HepG2 (cell line): ENCODE measurements around the gene NAV2. TPM values are rescaled to one million over a fixed set of nuclear protein-coding genes. Genes with fewer than 3 reads are reported as not detected.

ENCODE experiments used
- ATF7 ChIP-seq, 2 experiments: fragments of 450-650 bp in 1 of 2; sonication (generic) in 1 of 2; formaldehyde crosslinking in 1 of 2; IDR thresholded peaks; 2 replicates each; pipeline versions ENCODE4 v1.4.0 to v1.6.1; 2016 to 2020; ENCODE audit warnings: antibody characterized with exemption in 1 of 2, mild to moderate bottlenecking in 1 of 2, missing genetic modification reagents in 1 of 2
- CERS6 ChIP-seq: sonication (generic); formaldehyde crosslinking; IDR thresholded peaks from 2 replicates; pipeline ENCODE4 v1.5.0; 2020; ENCODE audit warnings: missing genetic modification reagents
- CREB1 ChIP-seq, 2 experiments: fragments of 450-650 bp in 1 of 2; IDR thresholded peaks; 2 replicates each; pipeline ENCODE4 v1.6.1; 2016 to 2017; ENCODE audit warnings: control low read depth in 1 of 2, mild to moderate bottlenecking in 1 of 2, missing compliant biosample characterization in 1 of 2, missing genetic modification characterization in 1 of 2
- CTCF ChIP-seq: sonication (generic); formaldehyde crosslinking; IDR thresholded peaks from 2 replicates; pipeline ENCODE4 v1.5.0; 2020; ENCODE audit warnings: mild to moderate bottlenecking, missing genetic modification reagents, moderate library complexity
- DNMT3B ChIP-seq: conservative IDR thresholded peaks from 2 replicates; pipeline ENCODE4 v1.6.1; 2016; ENCODE audit warnings: missing biosample characterization, control low read depth
- ELF3 ChIP-seq: IDR thresholded peaks from 2 replicates; pipeline ENCODE4 v1.6.1; 2016; ENCODE audit warnings: missing genetic modification reagents, missing compliant biosample characterization
- FOXO4 ChIP-seq: sonication (generic); formaldehyde crosslinking; conservative IDR thresholded peaks from 2 replicates; pipeline ENCODE4 v1.8.1; 2023; ENCODE audit warnings: missing genetic modification reagents
- GATAD1 ChIP-seq: IDR thresholded peaks from 2 replicates; pipeline ENCODE4 v1.6.1; 2016; ENCODE audit warnings: missing genetic modification reagents, missing compliant biosample characterization
- MAX ChIP-seq: IDR thresholded peaks from 2 replicates; pipeline ENCODE4 v1.6.1; 2012; ENCODE audit warnings: inconsistent platforms
- MAZ ChIP-seq, 2 experiments: sonication (generic) in 1 of 2; formaldehyde crosslinking in 1 of 2; IDR thresholded peaks; 2 replicates each; pipeline versions ENCODE4 v1.5.0 to v1.6.1; 2012 to 2020; ENCODE audit warnings: low read depth in 2 of 2, mild to moderate bottlenecking in 2 of 2, borderline replicate concordance in 1 of 2, improper control_type of control experiment in 1 of 2, low read length in 1 of 2, missing genetic modification reagents in 1 of 2, moderate library complexity in 1 of 2
- MIER3 ChIP-seq: IDR thresholded peaks from 2 replicates; pipeline ENCODE4 v1.6.1; 2016; ENCODE audit warnings: missing compliant biosample characterization, borderline replicate concordance
- POLR2AphosphoS5 ChIP-seq: IDR thresholded peaks from 2 replicates; pipeline ENCODE4 v1.6.1; 2012; ENCODE audit warnings: low read depth, low read length
- RAD21 ChIP-seq: fragments of 450-650 bp; formaldehyde crosslinking; IDR thresholded peaks from 2 replicates; pipeline ENCODE4 v1.5.0; 2020; ENCODE audit warnings: mild to moderate bottlenecking
- SIX1 ChIP-seq: sonication (generic); formaldehyde crosslinking; IDR thresholded peaks from 2 replicates; pipeline ENCODE4 v1.4.0; 2020; ENCODE audit warnings: missing genetic modification reagents, borderline replicate concordance
- THAP11 ChIP-seq: IDR thresholded peaks from 2 replicates; pipeline ENCODE4 v1.6.1; 2016; ENCODE audit warnings: missing biosample characterization, missing genetic modification reagents
- XRCC5 ChIP-seq: fragments of 200-400 bp; formaldehyde crosslinking; optimal IDR thresholded peaks from 2 replicates; pipeline ENCODE3; 2017; ENCODE audit warnings: mild to moderate bottlenecking, low read length
- ZMYM4 ChIP-seq: sonication (generic); formaldehyde crosslinking; IDR thresholded peaks from 2 replicates; pipeline ENCODE4 v1.8.1; 2023; ENCODE audit warnings: mild to moderate bottlenecking, missing genetic modification reagents
- ZNF121 ChIP-seq: sonication (generic); formaldehyde crosslinking; IDR thresholded peaks from 2 replicates; pipeline ENCODE4 v1.5.0; 2020; ENCODE audit warnings: mild to moderate bottlenecking, missing genetic modification reagents
- ZNF276 ChIP-seq: sonication (generic); formaldehyde crosslinking; IDR thresholded peaks from 2 replicates; pipeline ENCODE4 v1.4.0; 2020; ENCODE audit warnings: mild to moderate bottlenecking, low read depth, missing genetic modification reagents
- ZNF496 ChIP-seq: sonication (generic); formaldehyde crosslinking; IDR thresholded peaks from 2 replicates; pipeline ENCODE4 v1.8.1; 2023; ENCODE audit warnings: mild to moderate bottlenecking, moderate library complexity, missing genetic modification reagents; ENCODE audit not compliant: insufficient replicate concordance
- ZNF550 ChIP-seq: sonication (generic); formaldehyde crosslinking; IDR thresholded peaks from 2 replicates; pipeline ENCODE4 v1.4.0; 2020; ENCODE audit warnings: mild to moderate bottlenecking, missing genetic modification reagents, borderline replicate concordance
- ZNF878 ChIP-seq: sonication (generic); formaldehyde crosslinking; IDR thresholded peaks from 2 replicates; pipeline ENCODE4 v1.8.1; 2023; ENCODE audit warnings: mild to moderate bottlenecking, missing genetic modification reagents, moderate library complexity
- ZSCAN20 ChIP-seq: sonication (generic); formaldehyde crosslinking; IDR thresholded peaks from 2 replicates; pipeline ENCODE4 v1.4.0; 2020; ENCODE audit warnings: missing genetic modification reagents, mild to moderate bottlenecking, borderline replicate concordance
- polyA plus RNA-seq, 8 experiments: library from polyadenylated mRNA; depleted of rRNA in 3 of 8; stranded (reverse) in 7 of 8; unstranded in 1 of 8; fragments of >200 nt; fragmentation: Illumina TruSeq in 4 of 8; extraction: Trizol in 4 of 8; gene quantifications; 2 replicates each; pipeline versions ENCODE4 v1.2.1 to v1.2.3, GENCODE V29; 2011 to 2016; ENCODE audit warnings: low read depth in 4 of 8, missing spikeins in 1 of 8, mixed read lengths in 1 of 8; ENCODE audit not compliant: insufficient read depth in 1 of 8
- total RNA-seq, 5 experiments: library from RNA; depleted of rRNA; stranded (reverse); fragments of >200 nt; fragmentation: Illumina TruSeq; extraction: Trizol; gene quantifications; 2 replicates each; pipeline ENCODE4 v1.2.3, GENCODE V29; 2016; ENCODE audit warnings: low read depth in 1 of 5

NAV2 gene
- total and polyA plus RNA-seq, 2 of the 13 experiments (the other 11 are each of a cell fraction or from before 2014, with no cell fraction given): 9.3 to 34.6 TPM

- TF ChIP-seq DNMT3B (CRISPR knock-in tag) (no peak), FOXO4 (CRISPR knock-in tag) (no peak), ZMYM4 (CRISPR knock-in tag) (0 out of 2 replicates have a peak, but pooled peaks have one; percentile 14), THAP11 (no peak), ZNF121 (CRISPR knock-in tag) (peak; percentile 21; the same call in 1 of the 2 replicates), RAD21 (CRISPR knock-in tag) (0 out of 2 replicates have a peak, but pooled peaks have one; percentile 39), POLR2AphosphoS5 (no peak), ZNF550 (CRISPR knock-in tag) (no peak), XRCC5 (peak; percentile 40), MAX (no peak), ZNF496 (CRISPR knock-in tag) (no peak), MAZ (IDR thresholded peaks at IDR 0.05; ENCODE audit: borderline replicate concordance, low read depth, low read length) (no peak), MAZ (CRISPR knock-in tag; IDR thresholded peaks at IDR 0.05; ENCODE audit: low read depth) (no peak), ZNF276 (no peak), SIX1 (0 out of 2 replicates have a peak, but pooled peaks have one; percentile 6), ELF3 (CRISPR knock-in tag) (0 out of 2 replicates have a peak, but pooled peaks have one; percentile 13), CREB1 (IDR thresholded peaks at IDR 0.05) (peak; percentile 61), CREB1 (CRISPR knock-in tag; IDR thresholded peaks at IDR 0.05) (no peak), ZNF878 (CRISPR knock-in tag) (no peak), CERS6 (CRISPR knock-in tag) (no peak), ATF7 (IDR thresholded peaks at IDR 0.05) (peak; percentile 83), ATF7 (CRISPR knock-in tag; IDR thresholded peaks at IDR 0.05) (no peak), MIER3 (CRISPR knock-in tag) (0 out of 2 replicates have a peak, but pooled peaks have one; percentile 19), GATAD1 (CRISPR knock-in tag) (no peak), CTCF (peak; percentile 66), ZSCAN20 (CRISPR knock-in tag) (no peak)
Observed at GRCh38 chr11:19938169-19938856, 225.7 kb downstream of the NAV2 start (continued).
